Measurements from ENCODE around the gene PTPA. TPM values are rescaled to one million over a fixed set of nuclear protein-coding genes. Genes with fewer than 3 reads are reported as not detected.
A peak's percentile ranks its signal among the peaks of the same experiment; 100 is the strongest.

PTPA gene
- total and polyA plus RNA-seq, 2 donors (not counting 3 experiments of a cell fraction or from before 2014, with no cell fraction given) = 97.7 to 121 TPM

DNA sequence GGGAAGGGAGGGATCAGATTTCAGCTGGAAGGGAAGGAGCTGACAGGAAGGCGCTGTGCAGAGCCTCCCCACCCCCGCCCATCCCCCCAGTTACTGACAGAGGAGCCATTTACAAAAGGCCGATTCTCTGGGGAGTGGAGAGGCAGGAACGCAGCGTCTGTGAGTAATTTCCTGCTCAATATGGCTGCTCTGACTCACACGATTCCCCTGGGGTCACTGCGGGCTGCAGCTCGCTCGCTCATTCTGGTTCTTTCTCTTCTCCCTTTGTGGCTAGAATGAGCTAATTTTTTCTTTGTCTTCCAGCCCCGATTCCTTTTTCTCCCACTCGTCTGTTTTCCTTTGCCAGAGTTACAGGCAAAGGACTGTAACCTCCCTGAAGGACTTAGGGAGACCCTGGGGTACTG lies 28.8 kb downstream of the PTPA start:
- Histone ChIP-seq H3K27ac (ENCODE audit: insufficient read depth, low read depth, low read length) (peak overlapping the region; percentile 99), H3K4me1 (ENCODE audit: control insufficient read depth, extremely low read depth, insufficient read depth, low read length) (peaks cover 55% of the 10 kb centered on the region), H3K36me3 (ENCODE audit: control insufficient read depth in 2 of 2, extremely low read depth in 1 of 2, insufficient read depth in 2 of 2, low read length in 2 of 2) (peaks cover 6 to 7% of the 10 kb centered on the region in 2 experiments), H3K9ac (replicated peaks; ENCODE audit: extremely low read depth, insufficient read depth, low read length) (peak overlapping the region; percentile 99), H3K27me3 (ENCODE audit: control insufficient read depth in 2 of 2, insufficient read depth in 2 of 2, low read length in 2 of 2) (no peaks in the 10 kb centered on the region), H2AFZ (ENCODE audit: low read depth, low read length) (no peak overlapping the region), H4K20me1 (replicated peaks; ENCODE audit: control insufficient read depth, extremely low read depth, insufficient read depth, low read length) (no peaks in the 10 kb centered on the region), H3K79me2 (ENCODE audit: control insufficient read depth, insufficient read depth, low read length) (peaks cover 4% of the 10 kb centered on the region), H3K4me2 (ENCODE audit: insufficient read depth, low read length) (peak overlapping the region; percentile 75), H3K9me3 (replicated peaks; ENCODE audit: control insufficient read depth, insufficient read depth, low read length) (no peaks in the 10 kb centered on the region), H3K9me1 (replicated peaks; ENCODE audit: control insufficient read depth, extremely low read depth, insufficient read depth, low read length) (no peaks in the 10 kb centered on the region), H3K4me3 (replicated peaks in 1 of 3; ENCODE audit: insufficient read depth in 1 of 3, low read depth in 1 of 3, low read length in 3 of 3) (peak overlapping the region in 1 of 3 experiments; percentile 31)
- no TSS peak for BruUV-seq (replicated peaks)
- intact Hi-C loops (cut with micrococcal nuclease) = loop anchor here (1.0 to 5.0 kb wide), 7 partner anchors 34 to 642 kb away; no protein-coding TSS in a partner anchor
- POLR2A ChIA-PET = interaction anchor here (0.7 to 2.8 kb wide), 6 partner anchors 28 to 484 kb away, joined by 3 to 39 read pairs (median 6); partner anchors contain the start of gene IER5L
- CTCF ChIA-PET = interaction anchor here (0.7 to 9.5 kb wide), 21 partner anchors 8 to 650 kb away, joined by 3 to 287 read pairs (median 6); partner anchors contain the start of genes C9orf50, IER5L and NTMT1
- FAIRE-seq (peak; percentile 99), DNase-seq (ENCODE audit: low read depth, low spot score) (peak; percentile 98)
- TF ChIP-seq EZH2 (IDR thresholded peaks at IDR 0.05; ENCODE audit: borderline replicate concordance, low read depth, low read length, severe bottlenecking) (no peak), POLR2AphosphoS5 (IDR thresholded peaks at IDR 0.05; ENCODE audit: insufficient read depth, low read depth, low read length) (peak; percentile 98), POLR2A (IDR thresholded peaks at IDR 0.05; ENCODE audit: low read depth, low read length) (peak; percentile 85), GATA2 (IDR thresholded peaks at IDR 0.05; ENCODE audit: insufficient read depth, insufficient read length, low read depth, low read length) (no peak), JUN (IDR thresholded peaks at IDR 0.05; ENCODE audit: borderline replicate concordance, insufficient read depth, insufficient read length, low read depth) (peak; percentile 96), FOS (IDR thresholded peaks at IDR 0.05; ENCODE audit: borderline replicate concordance, insufficient read depth, low read length) (peak; percentile 99), MYC (IDR thresholded peaks at IDR 0.05; ENCODE audit: low read depth, low read length) (no peak)
- TF ChIP-seq, protein P1, sequence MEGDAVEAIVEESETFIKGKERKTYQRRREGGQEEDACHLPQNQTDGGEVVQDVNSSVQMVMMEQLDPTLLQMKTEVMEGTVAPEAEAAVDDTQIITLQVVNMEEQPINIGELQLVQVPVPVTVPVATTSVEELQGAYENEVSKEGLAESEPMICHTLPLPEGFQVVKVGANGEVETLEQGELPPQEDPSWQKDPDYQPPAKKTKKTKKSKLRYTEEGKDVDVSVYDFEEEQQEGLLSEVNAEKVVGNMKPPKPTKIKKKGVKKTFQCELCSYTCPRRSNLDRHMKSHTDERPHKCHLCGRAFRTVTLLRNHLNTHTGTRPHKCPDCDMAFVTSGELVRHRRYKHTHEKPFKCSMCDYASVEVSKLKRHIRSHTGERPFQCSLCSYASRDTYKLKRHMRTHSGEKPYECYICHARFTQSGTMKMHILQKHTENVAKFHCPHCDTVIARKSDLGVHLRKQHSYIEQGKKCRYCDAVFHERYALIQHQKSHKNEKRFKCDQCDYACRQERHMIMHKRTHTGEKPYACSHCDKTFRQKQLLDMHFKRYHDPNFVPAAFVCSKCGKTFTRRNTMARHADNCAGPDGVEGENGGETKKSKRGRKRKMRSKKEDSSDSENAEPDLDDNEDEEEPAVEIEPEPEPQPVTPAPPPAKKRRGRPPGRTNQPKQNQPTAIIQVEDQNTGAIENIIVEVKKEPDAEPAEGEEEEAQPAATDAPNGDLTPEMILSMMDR (IDR thresholded peaks at IDR 0.05; ENCODE audit: extremely low read depth in 1 of 2, insufficient read depth in 1 of 2, low read depth in 1 of 2, low read length in 2 of 2) = no peak
- TF ChIP-seq, protein P2, sequence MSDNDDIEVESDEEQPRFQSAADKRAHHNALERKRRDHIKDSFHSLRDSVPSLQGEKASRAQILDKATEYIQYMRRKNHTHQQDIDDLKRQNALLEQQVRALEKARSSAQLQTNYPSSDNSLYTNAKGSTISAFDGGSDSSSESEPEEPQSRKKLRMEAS (IDR thresholded peaks at IDR 0.05; ENCODE audit: insufficient read depth, insufficient read length) = no peak
- dilution Hi-C loops (cut with MboI; ENCODE audit: extremely low pct_ligation_motif_present, low sequenced_read_pairs) = no loop called here

All from endothelial cell of umbilical vein (primary cell).